HTERT RPE-1 (cell line): ENCODE measurements around the gene ATP1B2.
"Not testable (repeated sequence)": the region's sequence is repeated elsewhere in the genome, so short reads cannot be mapped to it uniquely, and the experiment has no call there.

Experiments used
- in situ Hi-C: fragments of 300-500 bp; cut with MboI; formaldehyde crosslinking; loops from 4 replicates; pipeline ENCODE4 v1.14.3; 2020; ENCODE audit warnings: low sequenced_read_pairs

ATP1B2 gene, protein sequence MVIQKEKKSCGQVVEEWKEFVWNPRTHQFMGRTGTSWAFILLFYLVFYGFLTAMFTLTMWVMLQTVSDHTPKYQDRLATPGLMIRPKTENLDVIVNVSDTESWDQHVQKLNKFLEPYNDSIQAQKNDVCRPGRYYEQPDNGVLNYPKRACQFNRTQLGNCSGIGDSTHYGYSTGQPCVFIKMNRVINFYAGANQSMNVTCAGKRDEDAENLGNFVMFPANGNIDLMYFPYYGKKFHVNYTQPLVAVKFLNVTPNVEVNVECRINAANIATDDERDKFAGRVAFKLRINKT

GRCh38 chr17:7650509-7651096 is at the start of gene ATP1B2:
Gene ATP1B2, plus strand, starts transcription at chr17:7650926. Its CDS starts 593 bp downstream, at chr17:7651519.
- in situ Hi-C loops, result no loop called here

DNA sequence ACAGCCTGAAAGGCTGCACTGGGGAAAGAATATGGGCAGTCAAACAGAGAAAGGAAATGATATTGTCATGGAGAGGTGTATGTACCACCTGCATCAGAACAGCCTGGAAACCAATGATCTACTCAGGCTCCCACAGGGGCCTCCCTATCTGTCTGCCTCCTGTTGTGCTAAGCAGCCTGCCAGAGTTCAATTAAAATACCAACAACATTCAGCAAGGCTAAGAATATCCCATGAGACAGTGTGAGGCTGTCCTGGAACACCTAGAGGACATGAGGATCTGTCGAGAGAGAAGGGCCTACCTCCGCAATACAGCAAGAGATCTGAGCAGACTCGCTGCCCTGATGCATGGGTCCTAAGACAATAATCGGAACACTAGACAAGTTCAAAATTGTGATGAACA is 44.4 kb upstream of the ATP1B2 start:
- in situ Hi-C loops, result no loop called here

- in situ Hi-C loops, result no loop called here
These were observed 40.1 kb upstream of the ATP1B2 start for GRCh38 chr17:7610641-7611040.

- in situ Hi-C loops, result no loop called here
These were observed 39.0 kb upstream of the ATP1B2 start for GRCh38 chr17:7611635-7612293.

DNA sequence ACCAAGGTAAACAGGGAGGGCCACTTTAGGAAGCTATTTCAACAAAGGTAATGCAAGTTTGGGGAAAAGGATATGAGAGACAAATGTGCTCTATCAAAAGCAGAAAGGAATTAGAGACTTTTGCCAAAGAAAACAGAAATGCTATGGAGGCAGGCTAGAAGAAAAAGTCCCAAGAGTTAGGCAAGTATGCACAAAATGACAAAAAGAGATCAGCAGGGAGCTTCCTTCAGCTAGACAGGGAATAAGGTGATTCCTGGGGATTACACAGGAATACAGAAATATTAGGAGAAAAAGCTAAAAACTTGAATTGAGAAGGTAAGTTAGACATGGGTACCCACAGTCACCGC is 38.5 kb upstream of the ATP1B2 start:
- in situ Hi-C loops, result no loop called here

- in situ Hi-C loops, result no loop called here
These were observed 36.8 kb upstream of the ATP1B2 start for GRCh38 chr17:7613769-7614424.

DNA sequence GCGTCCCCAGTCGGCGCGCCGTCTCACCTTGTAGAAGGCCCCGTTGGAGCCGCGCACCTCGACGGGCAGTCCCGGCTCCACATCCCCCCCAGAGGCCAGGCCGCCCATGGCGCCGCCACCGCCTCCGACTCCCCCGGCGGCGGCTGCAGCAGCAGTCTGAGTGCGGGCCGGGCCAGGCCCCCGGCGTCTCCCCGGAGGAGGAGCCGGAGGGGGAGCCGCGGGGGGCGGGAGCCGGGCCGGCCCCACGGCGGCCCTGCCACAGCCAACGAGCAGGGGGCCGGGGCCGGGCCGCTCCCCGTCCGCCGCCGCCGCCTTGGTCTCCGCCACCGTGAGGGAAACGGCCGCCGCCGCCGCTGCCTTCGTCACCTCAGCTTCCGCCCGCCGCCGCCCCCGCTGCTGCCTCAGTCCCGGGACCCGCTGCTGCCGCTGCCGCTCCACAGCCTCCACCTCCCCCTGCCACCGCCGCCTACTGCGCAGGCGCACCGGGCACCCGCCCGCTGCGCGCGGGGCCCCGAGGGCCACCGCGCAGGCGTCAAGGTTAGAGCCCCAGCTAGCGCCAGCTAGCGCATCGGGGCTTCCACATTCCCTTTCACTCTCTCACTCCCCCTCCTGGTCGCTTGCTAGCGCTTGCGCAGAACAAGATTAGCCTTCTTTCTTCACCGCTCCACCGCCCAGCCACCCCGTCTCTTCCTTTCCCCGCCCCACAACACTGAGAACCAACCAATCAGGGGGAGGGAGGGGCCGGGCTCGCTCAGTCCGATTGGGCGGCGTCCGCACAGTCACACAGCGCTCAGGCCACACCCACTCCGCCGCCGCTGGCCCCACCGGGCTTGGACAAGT is 36.1 kb upstream of the ATP1B2 start, which contains the start of gene FXR2:
FXR2 (minus strand) TSS at position 473 of the 840 bp plus-strand sequence; CDS start at position 108, 365 bp downstream.
- in situ Hi-C loops, result no loop called here

- in situ Hi-C loops, result no loop called here
These were observed 35.4 kb upstream of the ATP1B2 start for GRCh38 chr17:7615265-7615747.

GRCh38 chr17:7618608-7619007 is 32.1 kb upstream of the ATP1B2 start:
- in situ Hi-C loops, result no loop called here

DNA sequence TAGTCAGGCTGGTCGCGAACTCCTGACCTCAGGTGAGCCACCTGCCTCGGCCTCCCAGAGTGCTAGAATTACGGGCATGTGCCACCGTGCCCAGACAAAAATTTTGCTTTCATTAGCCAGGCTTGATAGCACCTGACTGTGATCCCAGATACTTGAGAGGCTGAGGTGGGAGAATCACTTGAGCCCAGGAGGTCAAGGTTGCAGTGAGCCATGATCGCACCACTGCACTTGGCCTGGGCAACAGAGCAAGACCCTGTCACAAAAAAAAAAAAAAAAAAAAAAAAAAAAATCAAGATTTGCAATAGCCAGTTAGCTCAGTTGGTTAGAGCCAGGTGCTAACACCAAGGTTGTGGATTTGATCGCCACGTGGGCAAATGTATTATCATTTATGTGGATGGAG is 29.9 kb upstream of the ATP1B2 start:
- in situ Hi-C loops, result no loop called here

GRCh38 chr17:7623661-7624060 is 27.1 kb upstream of the ATP1B2 start:
- in situ Hi-C loops, result no loop called here

GRCh38 chr17:7625749-7626148 is 25.0 kb upstream of the ATP1B2 start:
- in situ Hi-C loops, result not testable (repeated sequence)

GRCh38 chr17:7626307-7626706 is 24.4 kb upstream of the ATP1B2 start:
- in situ Hi-C loops, result no loop called here

DNA sequence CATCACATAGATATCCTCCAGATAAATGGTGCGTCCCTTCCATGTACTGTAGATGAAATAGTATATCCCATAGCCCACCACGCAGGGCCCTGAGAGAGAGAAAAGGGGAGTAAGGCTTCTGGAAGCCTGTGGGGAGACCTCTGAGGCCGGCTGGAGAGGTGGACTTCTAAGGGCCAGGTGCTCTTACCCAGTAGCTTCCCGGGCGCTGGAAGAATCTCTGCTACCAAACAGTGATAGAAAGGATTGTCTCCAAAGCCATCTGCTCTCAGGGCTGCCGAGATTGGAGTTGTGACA is 23.8 kb upstream of the ATP1B2 start:
- in situ Hi-C loops, result no loop called here

- in situ Hi-C loops, result no loop called here
These were observed 23.2 kb upstream of the ATP1B2 start, which contains the start of gene SAT2 for GRCh38 chr17:7627250-7628121. Gene SAT2, minus strand, starts transcription at chr17:7627821. Its CDS starts 186 bp downstream, at chr17:7627635.

DNA sequence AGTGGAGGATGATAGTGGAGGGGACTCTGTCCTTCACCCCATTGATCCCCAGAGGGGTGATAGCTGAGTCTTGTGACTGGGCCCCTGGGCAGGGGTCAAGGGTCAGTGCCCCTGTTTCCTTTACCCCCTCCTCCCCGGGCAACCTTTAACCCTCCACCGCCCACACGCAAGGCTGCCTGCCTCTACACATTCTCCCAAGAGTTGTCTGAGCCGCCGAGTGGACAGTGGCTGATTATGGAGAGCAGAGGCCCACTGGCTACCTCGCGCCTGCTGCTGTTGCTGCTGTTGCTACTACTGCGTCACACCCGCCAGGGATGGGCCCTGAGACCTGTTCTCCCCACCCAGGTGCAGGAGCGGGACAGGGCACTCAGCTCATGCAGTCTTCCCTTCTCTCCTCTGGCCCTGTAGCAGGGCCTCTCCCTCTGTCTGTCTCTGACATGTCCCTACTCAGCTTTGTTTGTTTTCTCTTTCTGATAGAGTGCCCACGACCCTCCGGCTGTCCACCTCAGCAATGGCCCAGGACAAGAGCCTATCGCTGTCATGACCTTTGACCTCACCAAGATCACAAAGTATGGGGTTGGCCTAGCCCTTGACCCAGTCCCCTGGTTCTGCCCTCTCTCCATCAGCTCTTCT is 20.7 kb upstream of the ATP1B2 start, which contains the start of gene SHBG:
SHBG (plus strand) TSS at position 197 of the 633 bp plus-strand sequence; CDS start at position 235, 38 bp downstream.
- in situ Hi-C loops, result no loop called here

DNA sequence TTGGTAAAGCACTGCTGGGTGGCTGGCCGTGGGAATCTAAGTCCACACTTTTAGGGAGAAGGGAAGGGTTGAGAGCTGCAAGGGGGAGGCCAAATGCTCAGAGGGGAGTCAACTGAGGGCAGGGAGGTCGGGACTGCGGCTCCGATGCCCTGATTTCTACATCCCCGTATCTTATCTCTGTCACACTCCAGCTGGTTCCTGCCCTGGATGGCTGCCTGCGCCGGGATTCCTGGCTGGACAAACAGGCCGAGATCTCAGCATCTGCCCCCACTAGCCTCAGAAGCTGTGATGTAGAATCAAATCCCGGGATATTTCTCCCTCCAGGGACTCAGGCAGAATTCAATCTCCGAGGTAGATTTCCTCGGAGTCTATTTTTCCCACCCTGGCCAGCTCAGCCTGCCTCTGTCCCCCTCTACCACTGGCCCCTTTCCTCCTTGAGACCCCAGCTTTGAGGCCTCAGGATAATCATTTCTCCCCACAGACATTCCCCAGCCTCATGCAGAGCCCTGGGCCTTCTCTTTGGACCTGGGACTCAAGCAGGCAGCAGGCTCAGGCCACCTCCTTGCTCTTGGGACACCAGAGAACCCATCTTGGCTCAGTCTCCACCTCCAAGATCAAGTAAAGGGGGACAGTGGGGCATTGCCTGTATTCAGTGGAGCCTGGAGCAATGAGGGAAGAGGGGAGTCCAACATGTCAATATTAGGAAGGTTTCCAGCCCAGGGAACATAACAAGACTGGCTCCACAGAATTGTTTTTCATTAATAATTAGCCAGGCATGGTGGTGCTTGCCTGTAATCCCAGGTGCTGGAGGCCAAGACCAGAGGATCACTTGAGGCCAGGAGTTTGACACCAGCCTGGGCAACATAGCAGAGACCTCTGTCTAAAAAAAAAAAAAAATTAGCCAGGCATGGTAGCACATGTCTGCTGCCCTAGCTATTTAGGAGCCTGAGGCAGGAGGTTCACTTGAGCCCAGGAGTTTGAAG is 19.0 kb upstream of the ATP1B2 start:
- in situ Hi-C loops, result no loop called here

DNA sequence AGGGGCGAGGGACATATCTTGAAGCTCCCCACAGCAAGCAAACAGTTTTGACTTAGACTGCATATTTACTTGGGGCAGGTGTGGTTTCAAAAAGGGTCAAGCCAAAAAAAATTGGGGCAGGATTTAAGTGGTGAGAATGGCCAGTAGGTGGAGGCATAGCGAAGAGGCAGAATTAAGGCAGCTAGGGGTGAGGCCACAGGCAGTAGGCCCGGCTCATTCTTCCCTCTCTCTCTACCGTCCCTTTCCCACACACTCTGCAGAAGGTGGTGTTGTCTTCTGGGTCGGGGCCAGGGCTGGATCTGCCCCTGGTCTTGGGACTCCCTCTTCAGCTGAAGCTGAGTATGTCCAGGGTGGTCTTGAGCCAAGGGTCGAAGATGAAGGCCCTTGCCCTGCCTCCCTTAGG is 18.2 kb upstream of the ATP1B2 start:
- in situ Hi-C loops, result no loop called here
